LHCN-M2 (cell line): ENCODE data around the gene FFAR4. TPM values are rescaled to one million over a fixed set of nuclear protein-coding genes. Genes with fewer than 3 reads are reported as not detected.
A peak's percentile ranks its signal among the peaks of the same experiment; 100 is the strongest.

ENCODE experiments used
- DNase-seq: peaks from one replicate; pipeline ENCODE4 v3.0.0-alpha.2; 2012; ENCODE audit warnings: low read depth
- total RNA-seq: library from RNA; depleted of rRNA; stranded (reverse); fragments of >200 nt; gene quantifications from 2 replicates; pipeline ENCODE4 v1.2.3, GENCODE V29; 2014

FFAR4 gene
- total RNA-seq, 1 experiment from 2014 or later: not detected

GRCh38 chr10:93599778-93600177, 33.3 kb downstream of the FFAR4 start:
- DNase-seq: no peak

GRCh38 chr10:93600446-93601145, 34.1 kb downstream of the FFAR4 start:
- no peak for DNase-seq

- peak; percentile 5 for DNase-seq
Observed at GRCh38 chr10:93601146-93601773, 34.8 kb downstream of the FFAR4 start, which contains the start of gene RBP4. Gene RBP4 (minus strand): TSS chr10:93601235. CDS start chr10:93601028, 207 bp downstream.

GRCh38 chr10:93601774-93602162, 35.3 kb downstream of the FFAR4 start:
- DNase-seq: no peak

GRCh38 chr10:93603023-93603422, 36.6 kb downstream of the FFAR4 start:
- no peak for DNase-seq

- no peak for DNase-seq
Observed at GRCh38 chr10:93604146-93604545, 37.7 kb downstream of the FFAR4 start.

- DNase-seq: no peak
Observed at GRCh38 chr10:93608421-93608820, 42.0 kb downstream of the FFAR4 start.

- DNase-seq: no peak
Observed at GRCh38 chr10:93612311-93612710, 45.8 kb downstream of the FFAR4 start, which contains the start of gene PDE6C. Gene PDE6C (plus strand): TSS chr10:93612537. CDS start chr10:93612726, 189 bp downstream.

GRCh38 chr10:93613126-93613525, 46.7 kb downstream of the FFAR4 start:
- DNase-seq: no peak

GRCh38 chr10:93614101-93614825, 47.8 kb downstream of the FFAR4 start:
- no peak for DNase-seq

- no peak for DNase-seq
Observed at GRCh38 chr10:93615576-93616235, 49.2 kb downstream of the FFAR4 start.

GRCh38 chr10:93620925-93621324, 54.5 kb downstream of the FFAR4 start:
- no peak for DNase-seq

- DNase-seq: no peak
Observed at GRCh38 chr10:93622942-93623341, 56.5 kb downstream of the FFAR4 start.

- DNase-seq: no peak
Observed at GRCh38 chr10:93628858-93629257, 62.4 kb downstream of the FFAR4 start.

- DNase-seq: no peak
Observed at GRCh38 chr10:93629647-93630305, 63.3 kb downstream of the FFAR4 start.

- DNase-seq: no peak
Observed at GRCh38 chr10:93630625-93631557, 64.4 kb downstream of the FFAR4 start.
